Skeletal muscle satellite cell (primary cell): ENCODE data around the gene UPF2. TPM values are rescaled to one million over a fixed set of nuclear protein-coding genes. Genes with fewer than 3 reads are reported as not detected.
A peak's percentile ranks its signal among the peaks of the same experiment; 100 is the strongest.
"Not testable (repeated sequence)": the region's sequence is repeated elsewhere in the genome, so short reads cannot be mapped to it uniquely, and the experiment has no call there.

Experiments used
- H3K27me3 ChIP-seq: 2 replicates; pipeline ENCODE4 v1.7.0; 2013; ENCODE audit warnings: low read length; ENCODE audit not compliant: control insufficient read depth, insufficient read depth
- H3K36me3 ChIP-seq: 2 replicates; pipeline ENCODE4 v1.7.0; 2013; ENCODE audit warnings: mild to moderate bottlenecking, control low read depth, low read length; ENCODE audit not compliant: insufficient read depth
- H3K4me1 ChIP-seq: 2 replicates; pipeline ENCODE4 v1.7.0; 2013; ENCODE audit warnings: low read length; ENCODE audit not compliant: control insufficient read depth, insufficient read depth
- H3K4me2 ChIP-seq: 2 replicates; pipeline ENCODE4 v1.7.0; 2013; ENCODE audit warnings: mild to moderate bottlenecking, low read length
- H3K4me3 ChIP-seq: 2 replicates; pipeline ENCODE4 v1.7.0; 2013; ENCODE audit warnings: low read length
- H3K9ac ChIP-seq: 2 replicates; pipeline ENCODE4 v1.7.0; 2013; ENCODE audit warnings: mild to moderate bottlenecking, low read depth, low read length, moderate library complexity
- H3K9me3 ChIP-seq: replicated peaks from 2 replicates; pipeline ENCODE4 v1.7.0; 2013; ENCODE audit warnings: mild to moderate bottlenecking, control low read depth, low read length
- total RNA-seq: library from RNA; depleted of rRNA; stranded (reverse); fragments of >200 nt; gene quantifications from 2 replicates; pipeline ENCODE4 v1.2.3, GENCODE V29; 2012; rRNA removed

Gene UPF2
- 11.6 and 14.4 TPM in 2 replicates for total RNA-seq

- peak within 1 kb of the TSS; percentile 100 for H3K4me3 ChIP-seq
- peak within 1 kb of the TSS; percentile 95 for H3K4me2 ChIP-seq
- H3K9ac ChIP-seq = peak within 1 kb of the TSS; percentile 100
- H3K27me3 ChIP-seq = peaks cover 4% of the 10 kb centered on the region
- H3K9me3 ChIP-seq = no peaks in the 10 kb centered on the region
- H3K4me1 ChIP-seq = peaks cover 15% of the 10 kb centered on the region
- H3K36me3 ChIP-seq = peaks cover 3% of the 10 kb centered on the region
Observed at GRCh38 chr10:12042797-12043651, at the start of gene UPF2. Gene UPF2, minus strand, starts transcription at chr10:12042809. Its CDS starts 7,386 bp downstream, at chr10:12035423.

GRCh38 chr10:12091421-12091820 is 48.8 kb upstream of the UPF2 start:
- Histone ChIP-seq H3K27me3 (no peaks in the 10 kb centered on the region), H3K9me3 (no peaks in the 10 kb centered on the region), H3K4me2 (no peak overlapping the region), H3K36me3 (peaks cover 24% of the 10 kb centered on the region), H3K4me1 (no peaks in the 10 kb centered on the region), H3K9ac (no peak overlapping the region), H3K4me3 (no peak overlapping the region)

GRCh38 chr10:12088919-12089318 is 46.3 kb upstream of the UPF2 start:
- Histone ChIP-seq H3K36me3 (peaks cover 18% of the 10 kb centered on the region), H3K4me1 (no peaks in the 10 kb centered on the region), H3K9ac (no peak overlapping the region), H3K9me3 (no peaks in the 10 kb centered on the region), H3K4me3 (no peak overlapping the region), H3K4me2 (no peak overlapping the region), H3K27me3 (no peaks in the 10 kb centered on the region)

GRCh38 chr10:12081879-12082557 is 39.4 kb upstream of the UPF2 start:
- Histone ChIP-seq H3K27me3 (no peaks in the 10 kb centered on the region), H3K4me2 (no peak overlapping the region), H3K9ac (no peak overlapping the region), H3K9me3 (no peaks in the 10 kb centered on the region), H3K4me1 (peaks cover 12% of the 10 kb centered on the region), H3K36me3 (peaks cover 2% of the 10 kb centered on the region), H3K4me3 (no peak overlapping the region)

- Histone ChIP-seq H3K27me3 (no peaks in the 10 kb centered on the region), H3K4me1 (peaks cover 12% of the 10 kb centered on the region), H3K4me3 (no peak overlapping the region), H3K36me3 (no peaks in the 10 kb centered on the region), H3K9me3 (no peaks in the 10 kb centered on the region), H3K9ac (no peak overlapping the region), H3K4me2 (no peak overlapping the region)
Observed at GRCh38 chr10:12081470-12081869, 38.9 kb upstream of the UPF2 start.

- Histone ChIP-seq H3K9me3 (no peaks in the 10 kb centered on the region), H3K4me2 (no peak overlapping the region), H3K9ac (no peak overlapping the region), H3K27me3 (no peaks in the 10 kb centered on the region), H3K4me1 (peaks cover 12% of the 10 kb centered on the region), H3K4me3 (no peak overlapping the region), H3K36me3 (no peaks in the 10 kb centered on the region)
Observed at GRCh38 chr10:12077580-12078180, 35.1 kb upstream of the UPF2 start.

- Histone ChIP-seq H3K9me3 (no peaks in the 10 kb centered on the region), H3K4me2 (no peak overlapping the region), H3K9ac (no peak overlapping the region), H3K36me3 (no peaks in the 10 kb centered on the region), H3K4me1 (peaks cover 8% of the 10 kb centered on the region), H3K4me3 (no peak overlapping the region), H3K27me3 (no peaks in the 10 kb centered on the region)
Observed at GRCh38 chr10:12073526-12073925, 30.9 kb upstream of the UPF2 start.

GRCh38 chr10:12071441-12071840 is 28.8 kb upstream of the UPF2 start:
- not testable (repeated sequence) for H3K36me3 ChIP-seq, H3K4me2 ChIP-seq, H3K4me3 ChIP-seq, H3K27me3 ChIP-seq, H3K9me3 ChIP-seq, H3K9ac ChIP-seq
- peaks cover 11% of the 10 kb centered on the region for H3K4me1 ChIP-seq

GRCh38 chr10:12068449-12069269 is 26.1 kb upstream of the UPF2 start, which contains the start of gene DHTKD1:
Gene DHTKD1, plus strand, starts transcription at chr10:12068954. Its CDS starts 80 bp downstream, at chr10:12069034.
- H3K4me3 ChIP-seq = peak within 1 kb of the TSS; percentile 77
- peak within 1 kb of the TSS; percentile 84 for H3K4me2 ChIP-seq
- H3K36me3 ChIP-seq = no peaks in the 10 kb centered on the region
- no peaks in the 10 kb centered on the region for H3K9me3 ChIP-seq
- peaks cover 11% of the 10 kb centered on the region for H3K4me1 ChIP-seq
- H3K9ac ChIP-seq = peak within 1 kb of the TSS; percentile 82
- H3K27me3 ChIP-seq = no peaks in the 10 kb centered on the region

- H3K9me3 ChIP-seq = no peaks in the 10 kb centered on the region
- peaks cover 4% of the 10 kb centered on the region for H3K27me3 ChIP-seq
- no peak overlapping the region for H3K4me2 ChIP-seq
- H3K4me1 ChIP-seq = peaks cover 11% of the 10 kb centered on the region
- H3K9ac ChIP-seq = no peak overlapping the region
- H3K4me3 ChIP-seq = no peak overlapping the region
- H3K36me3 ChIP-seq = no peaks in the 10 kb centered on the region
Observed at GRCh38 chr10:12067336-12067735, 24.7 kb upstream of the UPF2 start.

GRCh38 chr10:12063483-12063818 is 20.8 kb upstream of the UPF2 start:
- H3K4me1 ChIP-seq = peaks cover 3% of the 10 kb centered on the region
- H3K9ac ChIP-seq = no peak overlapping the region
- H3K9me3 ChIP-seq = no peaks in the 10 kb centered on the region
- H3K27me3 ChIP-seq = peaks cover 4% of the 10 kb centered on the region
- no peak overlapping the region for H3K4me2 ChIP-seq
- H3K36me3 ChIP-seq = no peaks in the 10 kb centered on the region
- no peak overlapping the region for H3K4me3 ChIP-seq
